BLaER1 (cell line): Measurements from ENCODE around the gene ZBTB46.

Source experiments
- H3K27ac ChIP-seq: shearing (Covaris generic); formaldehyde crosslinking; 2 replicates; pipeline ENCODE4 v1.8.1; 2022
- H3K27me3 ChIP-seq: shearing (Covaris generic); formaldehyde crosslinking; 2 replicates; pipeline ENCODE4 v1.8.1; 2022
- H3K36me3 ChIP-seq: shearing (Covaris generic); formaldehyde crosslinking; 2 replicates; pipeline ENCODE4 v1.8.1; 2022
- H3K4me1 ChIP-seq: shearing (Covaris generic); formaldehyde crosslinking; 2 replicates; pipeline ENCODE4 v1.8.1; 2022
- H3K4me2 ChIP-seq: shearing (Covaris generic); formaldehyde crosslinking; 2 replicates; pipeline ENCODE4 v1.8.1; 2022
- H3K4me3 ChIP-seq: shearing (Covaris generic); formaldehyde crosslinking; 2 replicates; pipeline ENCODE4 v1.8.1; 2022
- H3K9ac ChIP-seq: shearing (Covaris generic); formaldehyde crosslinking; 2 replicates; pipeline ENCODE4 v1.8.1; 2022
- H3K9me3 ChIP-seq: shearing (Covaris generic); formaldehyde crosslinking; 2 replicates; pipeline ENCODE4 v1.8.1; 2022
- H4K20me1 ChIP-seq: shearing (Covaris generic); formaldehyde crosslinking; 2 replicates; pipeline ENCODE4 v1.8.1; 2022
- Cebpa-rat ChIP-seq: shearing (Covaris generic); IDR thresholded peaks from 2 replicates; pipeline ENCODE4 v1.8.1; 2022

ZBTB46 gene

DNA sequence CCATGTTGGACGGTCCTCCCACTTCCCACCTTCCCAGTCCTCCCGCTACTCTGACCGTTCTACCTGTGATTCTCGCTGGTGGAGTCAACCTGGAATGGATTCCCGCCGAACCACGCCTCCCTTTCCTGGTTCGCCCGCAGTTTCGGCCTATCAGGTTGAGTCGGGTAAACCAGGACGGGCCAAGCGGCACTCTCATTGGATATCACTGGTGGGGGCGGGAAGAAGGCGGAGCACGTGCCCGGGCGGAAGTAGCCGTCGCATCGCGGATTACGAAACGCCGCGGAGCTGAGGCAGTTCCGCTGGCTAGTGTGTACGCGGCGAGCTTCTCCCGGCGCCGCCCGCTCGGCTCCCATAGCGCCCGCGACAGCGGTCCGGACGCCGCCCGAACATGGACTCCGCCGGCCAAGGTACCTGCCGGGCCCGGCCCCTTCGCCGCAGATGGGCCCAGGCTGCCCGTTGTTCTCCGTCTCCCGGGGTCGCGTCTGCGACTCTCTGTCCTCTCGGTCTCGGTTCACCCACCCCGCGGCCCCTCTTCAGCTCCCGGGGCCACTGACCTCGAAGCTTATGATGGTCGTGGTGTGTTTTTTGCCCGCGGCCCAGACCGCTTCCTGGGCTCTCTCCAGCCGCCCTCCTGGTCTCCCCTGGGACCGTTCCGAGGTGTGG, 34.0 kb upstream of the ZBTB46 start, which contains the start of gene TPD52L2:
TSS of gene TPD52L2 (plus strand) at position 293 of the 663 bp plus-strand sequence. CDS start at position 389, 96 bp downstream.
- Histone ChIP-seq H3K4me3 (peak within 1 kb of the TSS; percentile 92), H3K4me2 (peak within 1 kb of the TSS; percentile 85), H3K36me3 (peaks cover 51% of the 10 kb centered on the region), H3K27me3 (no peaks in the 10 kb centered on the region), H4K20me1 (peaks cover 47% of the 10 kb centered on the region), H3K9me3 (no peaks in the 10 kb centered on the region), H3K27ac (peak within 1 kb of the TSS; percentile 94), H3K9ac (peak within 1 kb of the TSS; percentile 93), H3K4me1 (peaks cover 52% of the 10 kb centered on the region)
- peak; percentile 97 for TF ChIP-seq Cebpa-rat

DNA sequence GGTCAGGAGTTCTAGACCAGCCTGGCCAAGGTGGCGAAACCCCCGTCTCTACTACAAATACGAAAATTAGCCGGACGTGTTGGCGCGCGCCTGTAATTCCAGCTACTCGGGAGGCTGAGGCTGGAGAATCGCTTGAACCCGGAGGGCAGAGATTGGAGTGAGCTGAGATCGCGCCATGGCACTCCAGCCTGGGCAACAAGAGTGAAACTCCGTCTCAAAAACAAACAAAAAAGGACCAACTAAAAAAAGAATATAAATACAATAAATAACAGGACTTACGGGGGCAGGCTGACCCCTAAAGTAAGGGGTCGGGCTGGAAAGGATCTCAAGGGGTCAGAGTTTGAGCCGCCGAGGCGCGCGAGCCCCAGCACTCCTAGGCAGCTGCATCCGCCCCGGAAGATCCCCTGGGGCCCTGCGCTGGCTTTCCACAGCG, 33.5 kb upstream of the ZBTB46 start:
- H3K9ac ChIP-seq: peak overlapping the region; percentile 93
- peaks cover 42% of the 10 kb centered on the region for H4K20me1 ChIP-seq
- no peaks in the 10 kb centered on the region for H3K27me3 ChIP-seq
- H3K4me1 ChIP-seq: peaks cover 58% of the 10 kb centered on the region
- peak overlapping the region; percentile 92 for H3K4me3 ChIP-seq
- peak overlapping the region; percentile 85 for H3K4me2 ChIP-seq
- H3K27ac ChIP-seq: peak overlapping the region; percentile 94
- TF ChIP-seq Cebpa-rat: no peak
- H3K36me3 ChIP-seq: peaks cover 46% of the 10 kb centered on the region
- H3K9me3 ChIP-seq: no peaks in the 10 kb centered on the region

DNA sequence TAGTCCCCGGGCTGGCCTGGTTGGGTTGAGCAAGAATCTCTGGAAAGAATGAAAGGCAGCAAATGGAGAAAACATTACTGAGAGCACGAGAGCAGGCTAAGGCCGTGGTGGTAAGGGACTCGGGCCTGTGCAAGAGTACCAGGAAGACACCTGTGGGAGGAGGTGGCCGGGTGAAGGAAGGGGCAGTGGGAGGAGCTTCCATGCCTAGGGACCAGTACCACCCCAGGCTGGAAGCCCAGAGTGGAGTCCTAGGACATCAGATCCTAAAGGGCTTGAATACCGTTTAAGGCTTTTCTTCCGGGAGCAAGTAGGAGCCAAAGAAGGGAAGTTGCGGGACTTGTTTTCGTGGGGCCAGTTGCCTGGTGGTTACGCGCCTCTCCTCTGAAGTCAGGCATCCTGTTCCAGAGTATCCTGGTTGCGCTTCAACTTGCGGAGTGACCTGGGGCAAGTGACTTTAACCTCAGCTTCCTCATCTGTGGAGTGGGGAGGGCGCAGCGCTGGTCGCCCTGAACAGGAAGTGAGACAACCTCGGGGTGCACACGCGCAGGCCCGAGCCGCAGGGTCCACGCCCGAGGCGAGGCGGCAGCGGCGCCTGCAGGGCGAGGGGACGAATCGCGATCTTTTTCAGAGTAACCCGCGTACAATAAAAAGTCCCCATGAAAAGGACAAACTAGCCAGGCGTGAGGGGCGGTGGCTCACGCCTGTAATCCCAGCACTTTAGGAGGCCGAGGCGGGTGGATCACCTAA, 32.9 kb upstream of the ZBTB46 start:
- H3K9me3 ChIP-seq: no peaks in the 10 kb centered on the region
- peak overlapping the region; percentile 85 for H3K4me2 ChIP-seq
- H3K4me1 ChIP-seq: peaks cover 64% of the 10 kb centered on the region
- peaks cover 40% of the 10 kb centered on the region for H3K36me3 ChIP-seq
- peak overlapping the region; percentile 93 for H3K9ac ChIP-seq
- H3K4me3 ChIP-seq: peak overlapping the region; percentile 92
- H3K27ac ChIP-seq: peak overlapping the region; percentile 94
- peaks cover 37% of the 10 kb centered on the region for H4K20me1 ChIP-seq
- no peak for TF ChIP-seq Cebpa-rat
- H3K27me3 ChIP-seq: no peaks in the 10 kb centered on the region

DNA sequence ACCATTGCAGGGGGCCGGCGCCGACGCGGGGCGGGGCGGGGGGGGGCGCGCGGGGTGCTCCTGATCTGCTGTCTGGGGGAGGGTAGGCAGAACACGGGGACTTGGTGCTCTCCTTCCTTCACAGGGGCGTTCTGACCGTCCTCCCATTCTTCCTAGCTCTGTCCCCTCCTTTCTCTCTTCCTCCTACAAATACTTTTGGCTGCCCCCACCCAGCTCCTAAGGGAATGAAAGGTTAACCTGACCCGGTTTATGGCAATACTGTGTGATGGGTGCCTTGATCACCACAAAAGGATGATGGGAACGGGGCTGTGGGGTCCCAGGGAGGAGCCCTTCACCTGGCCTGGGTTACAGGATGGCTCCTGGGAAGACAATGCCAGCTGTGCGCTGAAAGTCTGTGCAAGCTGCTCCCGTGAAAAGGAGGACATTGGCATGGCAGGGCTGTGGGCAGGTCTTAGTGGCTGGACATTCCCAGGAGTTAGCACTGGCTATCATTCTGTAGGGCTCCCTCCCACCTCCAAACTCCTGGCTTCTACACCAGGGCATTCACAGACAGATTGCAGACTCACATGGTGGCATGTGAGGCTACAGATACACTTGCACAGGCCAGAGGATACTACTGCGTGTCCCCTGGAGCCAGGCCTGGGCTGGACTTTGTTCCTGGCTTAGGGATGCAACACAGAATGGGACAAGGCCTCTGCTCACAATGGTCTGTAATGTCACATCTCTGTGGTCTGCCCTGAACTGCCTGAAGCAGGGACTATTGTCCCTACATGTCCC, 32.1 kb upstream of the ZBTB46 start:
- H3K9me3 ChIP-seq: no peaks in the 10 kb centered on the region

DNA sequence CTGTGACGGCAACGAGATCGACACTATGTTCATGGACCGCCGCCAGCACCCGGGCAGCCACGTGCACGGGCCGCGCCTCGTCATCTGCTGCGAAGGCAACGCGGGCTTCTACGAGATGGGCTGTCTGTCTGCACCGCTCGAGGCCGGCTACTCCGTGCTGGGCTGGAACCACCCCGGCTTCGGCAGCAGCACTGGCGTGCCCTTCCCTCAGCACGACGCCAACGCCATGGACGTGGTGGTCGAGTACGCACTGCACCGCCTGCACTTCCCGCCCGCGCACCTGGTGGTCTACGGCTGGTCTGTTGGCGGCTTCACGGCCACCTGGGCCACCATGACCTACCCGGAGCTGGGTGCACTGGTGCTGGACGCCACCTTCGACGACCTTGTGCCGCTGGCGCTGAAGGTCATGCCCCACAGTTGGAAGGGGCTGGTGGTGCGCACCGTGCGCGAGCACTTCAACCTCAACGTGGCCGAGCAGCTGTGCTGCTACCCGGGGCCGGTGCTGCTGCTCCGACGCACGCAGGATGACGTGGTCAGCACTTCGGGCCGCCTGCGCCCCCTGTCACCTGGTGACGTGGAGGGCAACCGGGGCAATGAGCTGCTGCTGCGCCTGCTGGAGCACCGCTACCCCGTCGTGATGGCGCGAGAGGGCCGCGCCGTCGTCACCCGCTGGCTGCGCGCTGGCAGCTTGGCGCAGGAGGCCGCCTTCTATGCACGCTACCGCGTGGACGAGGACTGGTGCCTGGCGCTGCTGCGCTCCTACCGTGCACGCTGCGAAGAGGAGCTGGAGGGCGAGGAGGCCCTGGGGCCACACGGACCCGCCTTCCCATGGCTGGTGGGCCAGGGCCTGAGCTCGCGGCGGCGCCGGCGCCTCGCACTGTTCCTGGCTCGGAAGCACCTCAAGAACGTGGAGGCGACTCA, 31.2 kb upstream of the ZBTB46 start:
- no peaks in the 10 kb centered on the region for H3K27me3 ChIP-seq
- H4K20me1 ChIP-seq: peaks cover 19% of the 10 kb centered on the region
- no peak overlapping the region for H3K4me2 ChIP-seq
- H3K9ac ChIP-seq: no peak overlapping the region
- H3K4me3 ChIP-seq: no peak overlapping the region
- no peaks in the 10 kb centered on the region for H3K9me3 ChIP-seq
- TF ChIP-seq Cebpa-rat: no peak
- H3K27ac ChIP-seq: no peak overlapping the region
- peaks cover 25% of the 10 kb centered on the region for H3K36me3 ChIP-seq
- peaks cover 69% of the 10 kb centered on the region for H3K4me1 ChIP-seq

More for the DNA sequence above, 32.1 kb upstream of the ZBTB46 start:
- Histone ChIP-seq H3K4me1 (peaks cover 69% of the 10 kb centered on the region), H3K36me3 (peaks cover 32% of the 10 kb centered on the region), H3K27ac (peak overlapping the region; percentile 94), H3K4me2 (peak overlapping the region; percentile 85), H3K27me3 (no peaks in the 10 kb centered on the region), H3K9ac (peak overlapping the region; percentile 93), H3K4me3 (peak overlapping the region; percentile 92), H4K20me1 (peaks cover 29% of the 10 kb centered on the region)
- no peak for TF ChIP-seq Cebpa-rat

DNA sequence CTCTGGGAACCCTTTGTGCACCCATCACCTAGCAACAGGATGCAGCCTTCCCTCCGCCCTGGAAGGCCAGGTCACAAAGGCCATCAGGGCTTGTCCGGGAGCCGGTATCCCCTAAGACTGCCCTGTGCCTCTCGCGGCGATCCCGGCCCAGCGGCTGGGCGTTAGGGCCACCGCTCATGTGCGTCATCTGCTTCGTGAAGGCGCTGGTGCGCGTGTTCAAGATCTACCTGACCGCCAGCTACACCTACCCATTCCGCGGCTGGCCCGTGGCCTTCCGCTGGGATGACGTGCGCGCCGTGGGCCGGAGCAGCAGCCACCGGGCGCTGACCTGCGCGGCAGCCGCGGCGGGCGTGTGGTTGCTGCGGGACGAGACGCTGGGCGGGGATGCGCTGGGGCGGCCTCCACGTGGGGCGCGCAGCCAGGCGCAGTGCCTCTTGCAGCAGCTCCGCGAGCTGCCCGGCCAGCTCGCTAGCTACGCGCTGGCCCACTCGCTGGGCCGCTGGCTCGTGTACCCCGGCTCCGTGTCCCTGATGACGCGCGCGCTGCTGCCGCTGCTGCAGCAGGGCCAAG, 30.4 kb upstream of the ZBTB46 start, which contains the start of gene ABHD16B:
TSS of gene ABHD16B (plus strand) at position 134 of the 570 bp plus-strand sequence. CDS start at position 177, 43 bp downstream.
- H3K36me3 ChIP-seq: peaks cover 20% of the 10 kb centered on the region

DNA sequence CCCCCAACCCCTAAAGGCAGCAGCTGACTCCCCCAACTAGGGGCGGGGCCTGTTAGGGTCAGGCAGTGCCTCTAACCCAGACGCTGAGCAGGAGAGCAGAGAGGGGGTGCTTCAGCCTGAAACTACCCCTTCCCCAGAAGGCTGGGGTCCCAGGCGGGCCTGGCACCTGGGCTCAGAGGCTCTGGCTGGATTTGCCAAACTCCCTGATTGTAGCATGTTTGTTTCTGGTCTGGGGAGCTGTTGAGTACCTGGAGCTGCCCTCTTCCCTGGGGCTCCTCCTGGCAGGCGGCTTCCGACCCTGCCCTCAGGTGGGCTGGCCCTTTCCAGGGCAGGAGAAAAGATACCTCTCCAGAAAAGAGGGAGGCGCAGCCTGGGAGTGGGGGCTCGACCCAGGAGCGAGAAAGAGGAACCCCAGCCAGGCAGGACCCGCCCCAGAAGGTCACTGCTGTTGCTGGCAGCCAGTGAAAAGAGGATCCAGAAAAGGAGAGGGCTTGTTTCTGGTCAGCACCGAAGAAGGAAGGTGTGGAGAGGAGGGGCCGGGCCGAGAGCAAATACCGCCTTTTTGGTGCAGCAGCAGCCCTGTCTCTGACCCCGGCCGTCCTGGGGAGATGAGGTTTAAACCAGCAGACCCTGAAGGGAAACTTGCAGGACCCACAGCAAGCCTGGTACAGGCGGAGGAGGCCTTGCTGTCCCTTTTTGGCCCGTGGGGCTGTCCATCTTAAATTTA, 29.4 kb upstream of the ZBTB46 start:
- Histone ChIP-seq H3K4me2 (peak overlapping the region; percentile 17; the same call in 1 of the 2 replicates), H3K27me3 (no peaks in the 10 kb centered on the region), H3K4me3 (no peak overlapping the region), H3K36me3 (peaks cover 20% of the 10 kb centered on the region), H3K9ac (peak overlapping the region; percentile 43; the same call in 1 of the 2 replicates), H3K9me3 (no peaks in the 10 kb centered on the region), H3K4me1 (peaks cover 71% of the 10 kb centered on the region), H3K27ac (peak overlapping the region; percentile 54), H4K20me1 (peaks cover 2% of the 10 kb centered on the region)
- no peak for TF ChIP-seq Cebpa-rat

More for the DNA sequence above, 30.4 kb upstream of the ZBTB46 start, which contains the start of gene ABHD16B:
- H3K27me3 ChIP-seq: no peaks in the 10 kb centered on the region
- peak within 1 kb of the TSS; percentile 54 for H3K27ac ChIP-seq
- no peaks in the 10 kb centered on the region for H3K9me3 ChIP-seq
- no peak for TF ChIP-seq Cebpa-rat
- H3K4me1 ChIP-seq: peaks cover 69% of the 10 kb centered on the region
- peaks cover 11% of the 10 kb centered on the region for H4K20me1 ChIP-seq
- peak within 1 kb of the TSS; percentile 43; the same call in 1 of the 2 replicates for H3K9ac ChIP-seq
- no peak within 1 kb of the TSS for H3K4me3 ChIP-seq
- peak within 1 kb of the TSS; percentile 17; the same call in 1 of the 2 replicates for H3K4me2 ChIP-seq
